Lower leg skin (tissue), 4 donors: Measurements from ENCODE around the gene TSG101. TPM values are rescaled to one million over a fixed set of nuclear protein-coding genes. Genes with fewer than 3 reads are reported as not detected.

ENCODE experiments used
- DNase-seq, 2 donors: peaks; one replicate each; pipeline ENCODE4 v3.0.0-alpha.2; 2019; ENCODE audit warnings: low spot score in 2 of 2
- H3K4me3 ChIP-seq: fragments of 200-600 bp; sonication (generic); 2 replicates; pipeline ENCODE4 v1.5.1; 2017; ENCODE audit warnings: mild to moderate bottlenecking, low read depth; ENCODE audit not compliant: poor library complexity, severe bottlenecking
- POLR2A ChIP-seq, 2 donors: fragments of 450-650 bp; IDR thresholded peaks; one replicate each; pipeline ENCODE4 v1.6.1; 2016 to 2017; ENCODE audit warnings: antibody characterized with exemption in 2 of 2, mild to moderate bottlenecking in 1 of 2, moderate library complexity in 1 of 2
- WGBS, 2 donors: methylation state at CpG; one replicate each; pipeline ENCODE4 v1.1.5; 2018; 5-methylcytosine and 5-hydroxymethylcytosine counted together
- intact Hi-C: fragments of 100-400 bp; cut with DNase I; formaldehyde crosslinking; loops from one replicate; pipeline ENCODE4 v1.15.0; 2023; ENCODE audit warnings: low total_unique reads
- total RNA-seq, 4 donors: library from RNA; depleted of rRNA; stranded (reverse); fragments of >200 nt; gene quantifications; one replicate each; pipeline ENCODE4 v1.1.0, GENCODE V29; 2016
- TF ChIP-seq, protein P1 (sequence below), 3 donors: fragments of 450-650 bp; IDR thresholded peaks; one replicate each; pipeline ENCODE4 v1.5.1; 2016; ENCODE audit warnings: antibody characterized with exemption in 3 of 3, mild to moderate bottlenecking in 3 of 3, moderate library complexity in 2 of 3

TSG101 gene
- total RNA-seq, 4 donors from 2014 or later = 76.9 to 103 (median 85.8) TPM

DNA sequence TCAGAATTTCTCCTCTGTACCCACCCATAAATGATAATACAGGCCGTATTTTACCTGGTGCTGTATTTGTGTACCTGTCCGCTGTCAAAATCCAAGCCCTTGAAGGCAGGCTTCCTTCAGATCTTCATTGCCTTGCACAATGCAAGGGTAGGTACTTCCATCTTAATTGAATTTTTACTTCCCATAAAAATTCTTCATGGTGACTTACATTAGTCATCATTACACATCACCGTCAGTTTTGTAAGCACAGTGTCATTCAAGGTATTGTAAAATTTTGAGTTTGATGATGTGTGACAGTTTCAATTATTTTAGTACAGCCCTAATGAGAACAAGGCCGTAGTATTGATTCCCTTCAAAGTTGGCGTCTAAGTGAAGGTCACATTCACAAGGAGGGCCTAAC lies 770 bp upstream of the TSG101 start:
- peak overlapping the region; percentile 86 for H3K4me3 ChIP-seq
- WGBS, 2 donors = 26 to 27% methylated on average over 5 of the region's 5 CpGs
- intact Hi-C loops = loop anchor here (10.0 kb wide), 1 partner anchor 47 kb away; no protein-coding TSS in a partner anchor
- TF ChIP-seq POLR2A (IDR thresholded peaks at IDR 0.05) = no peak
- TF ChIP-seq, protein P1, sequence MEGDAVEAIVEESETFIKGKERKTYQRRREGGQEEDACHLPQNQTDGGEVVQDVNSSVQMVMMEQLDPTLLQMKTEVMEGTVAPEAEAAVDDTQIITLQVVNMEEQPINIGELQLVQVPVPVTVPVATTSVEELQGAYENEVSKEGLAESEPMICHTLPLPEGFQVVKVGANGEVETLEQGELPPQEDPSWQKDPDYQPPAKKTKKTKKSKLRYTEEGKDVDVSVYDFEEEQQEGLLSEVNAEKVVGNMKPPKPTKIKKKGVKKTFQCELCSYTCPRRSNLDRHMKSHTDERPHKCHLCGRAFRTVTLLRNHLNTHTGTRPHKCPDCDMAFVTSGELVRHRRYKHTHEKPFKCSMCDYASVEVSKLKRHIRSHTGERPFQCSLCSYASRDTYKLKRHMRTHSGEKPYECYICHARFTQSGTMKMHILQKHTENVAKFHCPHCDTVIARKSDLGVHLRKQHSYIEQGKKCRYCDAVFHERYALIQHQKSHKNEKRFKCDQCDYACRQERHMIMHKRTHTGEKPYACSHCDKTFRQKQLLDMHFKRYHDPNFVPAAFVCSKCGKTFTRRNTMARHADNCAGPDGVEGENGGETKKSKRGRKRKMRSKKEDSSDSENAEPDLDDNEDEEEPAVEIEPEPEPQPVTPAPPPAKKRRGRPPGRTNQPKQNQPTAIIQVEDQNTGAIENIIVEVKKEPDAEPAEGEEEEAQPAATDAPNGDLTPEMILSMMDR (IDR thresholded peaks at IDR 0.05) = no peak
- DNase-seq = no peak

DNA sequence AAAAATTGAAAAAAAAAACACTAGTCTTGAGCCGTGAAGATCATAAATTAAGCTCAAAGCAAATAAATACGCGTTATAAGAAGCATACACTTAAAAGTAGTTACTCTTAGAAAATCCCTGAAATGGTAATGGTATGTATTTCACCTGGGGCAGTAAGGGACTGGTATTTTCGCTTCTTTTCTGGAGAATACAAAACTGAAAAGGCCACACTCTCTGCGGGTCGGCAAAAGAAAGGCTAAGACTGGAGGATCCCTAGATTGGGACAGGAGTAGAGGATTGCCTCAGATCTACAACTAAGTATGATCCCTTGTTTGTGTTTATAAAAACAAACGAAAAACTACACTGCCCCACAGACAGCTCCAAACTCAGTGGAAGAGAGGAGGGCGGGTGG lies 617 bp downstream of the TSG101 start:
- intact Hi-C loops = loop anchor here (10.0 kb wide), 1 partner anchor 49 kb away; no protein-coding TSS in a partner anchor
- peak overlapping the region; percentile 86 for H3K4me3 ChIP-seq
- TF ChIP-seq POLR2A (IDR thresholded peaks at IDR 0.05) = no peak
- TF ChIP-seq, protein P1 (IDR thresholded peaks at IDR 0.05) = no peak
- DNase-seq = no peak
- 0 to 1% methylated on average over 8 of the region's 8 CpGs for WGBS, 2 donors

DNA sequence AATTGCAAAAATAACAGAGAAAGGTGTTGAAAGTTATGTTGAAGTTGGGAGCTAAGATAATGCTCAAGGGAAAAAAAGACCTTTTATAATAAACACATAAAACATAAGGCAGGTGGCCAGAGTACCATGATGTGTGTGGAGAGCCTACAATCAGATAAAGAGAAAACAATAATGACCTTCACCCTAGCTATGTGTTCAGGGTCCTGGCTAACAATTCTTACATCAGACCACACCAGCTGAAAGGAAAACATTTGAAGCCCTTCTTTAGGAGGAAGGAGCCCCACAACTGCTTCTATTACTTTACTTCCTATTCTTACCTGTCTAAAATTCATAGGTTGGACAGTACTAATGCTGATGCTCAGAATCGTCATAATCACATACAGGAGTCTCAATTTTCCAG lies 2.5 kb downstream of the TSG101 start:
- 83 to 95% methylated on average over 1 of the region's 1 CpG for WGBS, 2 donors
- H3K4me3 ChIP-seq = no peak overlapping the region
- intact Hi-C loops = loop anchor here (10.0 kb wide), 1 partner anchor 51 kb away; no protein-coding TSS in a partner anchor
- TF ChIP-seq POLR2A (IDR thresholded peaks at IDR 0.05) = no peak
- TF ChIP-seq, protein P1 (IDR thresholded peaks at IDR 0.05) = no peak
- no peak for DNase-seq

DNA sequence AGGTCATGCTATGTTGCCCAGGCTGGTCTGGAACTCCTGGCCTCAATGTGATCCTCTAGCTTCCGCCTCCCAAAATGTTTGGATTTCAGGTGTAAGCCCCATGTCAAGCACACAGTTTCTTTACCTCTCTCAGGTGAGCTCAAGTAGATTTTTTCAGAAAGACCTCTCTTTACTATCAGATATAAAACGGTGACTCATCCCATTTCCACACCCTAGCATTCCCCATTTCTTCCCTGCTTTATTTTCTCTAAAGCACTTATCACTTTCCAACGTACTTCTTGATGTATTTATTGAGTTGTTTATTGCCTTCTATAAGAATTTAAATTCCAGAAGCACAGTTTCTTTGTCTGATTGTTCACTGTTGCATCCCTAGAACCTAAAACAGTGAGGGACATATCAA lies 3.7 kb downstream of the TSG101 start:
- no peak for DNase-seq
- intact Hi-C loops = loop anchor here (10.0 kb wide), 1 partner anchor 52 kb away; no protein-coding TSS in a partner anchor
- WGBS, 2 donors = 66 to 75% methylated on average over 3 of the region's 3 CpGs
- TF ChIP-seq, protein P1 (IDR thresholded peaks at IDR 0.05) = no peak
- no peak for TF ChIP-seq POLR2A (IDR thresholded peaks at IDR 0.05)
- H3K4me3 ChIP-seq = no peak overlapping the region

DNA sequence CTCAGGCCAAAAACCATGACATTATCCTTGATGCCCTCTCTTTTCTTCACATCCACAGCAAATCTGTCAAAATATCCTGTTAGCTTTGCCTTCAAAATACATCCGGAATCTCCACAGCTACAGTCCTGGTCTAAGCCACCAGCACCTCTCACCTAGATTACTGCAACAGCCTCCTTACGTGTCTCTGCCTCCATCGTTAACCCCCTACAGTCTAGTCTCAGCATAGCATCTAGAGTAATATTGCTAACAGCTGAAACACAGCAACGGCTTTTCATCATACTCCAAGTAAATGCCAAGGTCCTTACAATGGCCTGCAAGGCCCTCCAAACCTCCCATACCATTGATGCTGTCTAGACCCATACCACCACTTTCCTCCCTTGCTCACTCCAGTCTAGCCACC lies 4.4 kb downstream of the TSG101 start:
- WGBS, 2 donors = 72 to 78% methylated on average over 4 of the region's 4 CpGs
- intact Hi-C loops = loop anchor here (10.0 kb wide), 1 partner anchor 52 kb away; no protein-coding TSS in a partner anchor
- TF ChIP-seq, protein P1 (IDR thresholded peaks at IDR 0.05) = no peak
- no peak for TF ChIP-seq POLR2A (IDR thresholded peaks at IDR 0.05)

DNA sequence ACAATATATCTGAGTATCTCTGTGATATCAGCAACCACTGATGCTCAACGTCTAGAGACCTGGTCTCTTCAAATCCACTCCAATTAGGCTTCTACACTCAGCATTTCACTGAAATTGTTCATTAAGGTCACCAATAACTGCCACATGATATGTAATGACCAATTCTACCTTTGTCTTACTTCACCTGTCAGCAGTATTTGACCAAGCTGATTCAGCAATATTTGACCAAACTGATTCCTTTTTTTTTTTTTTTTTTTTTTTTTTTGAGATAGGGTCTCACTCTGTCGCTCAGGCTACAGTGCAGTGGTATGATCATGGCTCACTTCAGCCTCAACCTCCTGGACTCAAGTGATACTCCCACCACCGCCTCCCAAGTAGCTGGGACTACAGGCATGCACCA lies 5.6 kb downstream of the TSG101 start:
- intact Hi-C loops = loop anchor here (10.0 kb wide), 1 partner anchor 54 kb away; no protein-coding TSS in a partner anchor
- DNase-seq = no peak
- TF ChIP-seq POLR2A (IDR thresholded peaks at IDR 0.05) = no peak
- TF ChIP-seq, protein P1 (IDR thresholded peaks at IDR 0.05) = no peak
- WGBS, 2 donors = 94 to 99% methylated on average over 3 of the region's 3 CpGs
- H3K4me3 ChIP-seq = no peak overlapping the region

More for the DNA sequence above, 4.4 kb downstream of the TSG101 start:
- DNase-seq = no peak
- H3K4me3 ChIP-seq = no peak overlapping the region
